Esophagus squamous epithelium (tissue), 5 donors: ENCODE results near the gene ELL3. TPM values are rescaled to one million over a fixed set of nuclear protein-coding genes. Genes with fewer than 3 reads are reported as not detected.

Experiments
- DNase-seq: peaks from one replicate; lab custom pipeline; 2025; lab: John Stamatoyannopoulos, UW
- H3K27ac ChIP-seq, 4 donors: fragments of 200-600 bp; sonication (generic); one replicate each; pipeline ENCODE4 v1.5.1; 2016 to 2019; ENCODE audit warnings: mild to moderate bottlenecking in 1 of 4
- H3K27me3 ChIP-seq, 4 donors: fragments of 200-600 bp; sonication (generic); 1 replicate in 3 of 4; 2 replicates in 1 of 4; pipeline versions ENCODE4 v1.5.1 to v1.6.0; 2017 to 2021; ENCODE audit warnings: antibody characterized with exemption in 1 of 4
- H3K36me3 ChIP-seq, 3 donors: fragments of 200-600 bp; sonication (generic); one replicate each; pipeline ENCODE4 v1.5.1; 2016 to 2019
- H3K4me1 ChIP-seq, 3 donors: fragments of 200-600 bp; sonication (generic); one replicate each; pipeline ENCODE4 v1.5.1; 2017 to 2019
- H3K4me3 ChIP-seq, 4 donors: fragments of 200-600 bp; sonication (generic); 1 replicate in 3 of 4; 2 replicates in 1 of 4; pipeline ENCODE4 v1.5.1; 2016 to 2019; ENCODE audit warnings: mild to moderate bottlenecking in 2 of 4, moderate library complexity in 1 of 4
- H3K9me3 ChIP-seq, 3 donors: fragments of 200-600 bp; sonication (generic); one replicate each; pipeline ENCODE4 v1.5.1; 2016 to 2019
- CTCF ChIP-seq, 6 experiments: fragments of 450-650 bp in 4 of 6; fragments of 200-600 bp in 2 of 6; sonication (generic) in 2 of 6; IDR thresholded peaks; one replicate each; pipeline ENCODE4 v1.5.1; 2016 to 2019; ENCODE audit warnings: antibody characterized with exemption in 6 of 6, mild to moderate bottlenecking in 4 of 6, moderate library complexity in 4 of 6
- POLR2A ChIP-seq, 4 donors: fragments of 450-650 bp; IDR thresholded peaks; one replicate each; pipeline ENCODE4 v1.6.1; 2017; ENCODE audit warnings: antibody characterized with exemption in 4 of 4, mild to moderate bottlenecking in 4 of 4, moderate library complexity in 3 of 4
- WGBS, 2 donors: methylation state at CpG; one replicate each; pipeline ENCODE4 v1.1.5; 2018; 5-methylcytosine and 5-hydroxymethylcytosine counted together
- intact Hi-C: fragments of 100-400 bp; cut with DNase I; formaldehyde crosslinking; loops from one replicate; pipeline ENCODE4 v1.15.0; 2022
- total RNA-seq, 4 donors: library from RNA; depleted of rRNA; stranded (reverse); fragments of >200 nt; gene quantifications; one replicate each; pipeline ENCODE4 v1.1.0, GENCODE V29; 2016
- donor health status: DM: yes; HTN: yes; CAD: no.

ELL3 gene
- total RNA-seq, 4 donors from 2014 or later = 16.9 to 40.4 (median 29.9) TPM

- H3K27ac ChIP-seq = no peak overlapping the region
- peaks cover 12 to 30% (median 13%) of the 10 kb centered on the region in 3 donors for H3K4me1 ChIP-seq
- H3K9me3 ChIP-seq = no peaks in the 10 kb centered on the region
- WGBS, 2 donors = 74 to 80% methylated on average over 1 of the region's 1 CpG
- no peak overlapping the region for H3K4me3 ChIP-seq
- no peak for DNase-seq
- no peaks in the 10 kb centered on the region for H3K27me3 ChIP-seq
- intact Hi-C loops = no loop called here
- H3K36me3 ChIP-seq = peaks cover 0 to 6% (median 0%) of the 10 kb centered on the region in 3 donors
- TF ChIP-seq CTCF (IDR thresholded peaks at IDR 0.05) = no peak
- TF ChIP-seq POLR2A (IDR thresholded peaks at IDR 0.05) = no peak
These were observed 2.2 kb upstream of the ELL3 start for GRCh38 chr15:43779016-43779415.

- Histone ChIP-seq H3K4me3 (peak overlapping the region; percentile 51 to 86 (median 72)), H3K4me1 (peaks cover 12 to 31% (median 13%) of the 10 kb centered on the region in 3 donors), H3K36me3 (peaks cover 8 to 23% (median 10%) of the 10 kb centered on the region in 3 donors), H3K27me3 (no peaks in the 10 kb centered on the region), H3K27ac (peak overlapping the region; percentile 92 to 98 (median 96)), H3K9me3 (no peaks in the 10 kb centered on the region)
- WGBS, 2 donors = 0 to 6% methylated on average over 8 to 21 of the region's 31 CpGs
- DNase-seq = no peak
- TF ChIP-seq POLR2A (IDR thresholded peaks at IDR 0.05) = peak in 1 of 4 donors; percentile 32
- TF ChIP-seq CTCF (IDR thresholded peaks at IDR 0.05) = peak; percentile 72 to 89 (median 82)
- intact Hi-C loops = no loop called here
These were observed 625 bp upstream of the ELL3 start for GRCh38 chr15:43777267-43777914.

DNA sequence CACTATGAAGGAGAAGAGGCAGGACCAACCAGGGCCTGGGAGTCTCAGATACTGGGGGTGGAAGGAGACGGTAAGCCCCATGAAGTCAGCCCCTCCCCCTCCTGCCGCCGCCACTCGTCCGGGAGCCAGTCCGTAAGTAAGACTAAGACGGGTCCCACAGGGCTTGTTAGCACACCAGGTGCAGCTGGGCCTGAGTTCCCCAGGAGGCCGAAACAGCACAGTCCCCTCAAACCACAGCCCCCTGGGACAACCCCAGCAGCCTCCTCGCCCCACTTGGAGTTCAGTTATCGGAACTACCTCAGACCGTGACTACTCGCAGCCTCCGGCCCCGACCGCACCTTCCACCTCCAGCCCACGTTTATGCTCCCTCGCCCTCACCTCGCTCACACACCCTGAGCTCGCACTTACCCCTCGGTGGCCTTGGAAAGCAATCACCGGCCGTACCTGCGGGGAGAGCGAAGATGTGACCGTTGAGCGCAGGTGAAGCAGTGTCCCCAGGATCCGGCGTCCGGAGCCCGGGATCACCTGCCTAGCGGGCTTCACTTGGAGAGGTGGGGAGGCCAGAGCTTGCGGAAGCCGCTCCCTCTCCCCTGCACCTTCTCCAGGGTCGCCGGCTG, 557 bp downstream of the ELL3 start:
- H3K27ac ChIP-seq = peak overlapping the region; percentile 92 to 98 (median 96)
- intact Hi-C loops = no loop called here
- peak overlapping the region; percentile 51 to 86 (median 72) for H3K4me3 ChIP-seq
- no peak for TF ChIP-seq POLR2A (IDR thresholded peaks at IDR 0.05)
- TF ChIP-seq CTCF (IDR thresholded peaks at IDR 0.05) = no peak
- peaks cover 12 to 42% (median 20%) of the 10 kb centered on the region in 3 donors for H3K4me1 ChIP-seq
- 16 to 32% methylated on average over 12 to 13 of the region's 35 CpGs for WGBS, 2 donors
- peaks cover 8 to 34% (median 10%) of the 10 kb centered on the region in 3 donors for H3K36me3 ChIP-seq
- DNase-seq = peak; percentile 19
- no peaks in the 10 kb centered on the region for H3K9me3 ChIP-seq
- no peaks in the 10 kb centered on the region for H3K27me3 ChIP-seq

- H3K36me3 ChIP-seq = peaks cover 11 to 42% (median 15%) of the 10 kb centered on the region in 3 donors
- TF ChIP-seq POLR2A (IDR thresholded peaks at IDR 0.05) (peak in 1 of 4 donors; percentile 48), CTCF (IDR thresholded peaks at IDR 0.05) (peak in 5 of 6 experiments; percentile 34 to 69 (median 46))
- peak overlapping the region; percentile 51 to 86 (median 72) for H3K4me3 ChIP-seq
- WGBS, 2 donors = no CpG with 5 or more reads among the region's 1 CpG
- intact Hi-C loops = no loop called here
- peak overlapping the region; percentile 92 to 98 (median 96) for H3K27ac ChIP-seq
- peaks cover 12 to 49% (median 20%) of the 10 kb centered on the region in 3 donors for H3K4me1 ChIP-seq
- DNase-seq = no peak
- no peaks in the 10 kb centered on the region for H3K27me3 ChIP-seq
- no peaks in the 10 kb centered on the region for H3K9me3 ChIP-seq
These were observed 1.3 kb downstream of the ELL3 start for GRCh38 chr15:43775411-43775965.

DNA sequence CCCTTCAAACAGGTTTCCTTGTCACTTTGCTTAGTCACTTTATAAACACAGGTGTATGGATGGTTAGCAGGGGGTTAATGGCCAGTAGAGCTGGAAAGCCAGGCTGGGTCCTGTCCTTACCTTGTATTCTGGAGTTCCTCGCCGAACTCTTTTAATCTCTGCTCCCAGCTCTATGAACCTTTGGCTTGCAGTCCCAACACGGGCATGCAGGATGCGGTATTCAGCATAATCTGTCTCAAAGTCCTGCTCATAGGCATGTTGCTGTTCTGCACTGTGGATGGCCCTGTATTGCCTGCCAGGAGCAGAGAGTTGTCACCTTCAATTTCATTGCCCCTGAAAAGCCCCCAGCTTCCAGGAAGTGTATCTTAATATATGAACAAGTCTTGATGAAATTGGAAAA, 2.7 kb downstream of the ELL3 start:
- H3K27me3 ChIP-seq = no peaks in the 10 kb centered on the region
- peak overlapping the region in 1 of 4 donors; percentile 94 for H3K27ac ChIP-seq
- no peak for DNase-seq
- TF ChIP-seq POLR2A (IDR thresholded peaks at IDR 0.05) (no peak), CTCF (IDR thresholded peaks at IDR 0.05) (no peak)
- intact Hi-C loops = no loop called here
- no peak overlapping the region for H3K4me3 ChIP-seq
- 65 to 83% methylated on average over 4 of the region's 4 CpGs for WGBS, 2 donors
- peaks cover 12 to 49% (median 20%) of the 10 kb centered on the region in 3 donors for H3K4me1 ChIP-seq
- no peaks in the 10 kb centered on the region for H3K9me3 ChIP-seq
- H3K36me3 ChIP-seq = peaks cover 19 to 56% (median 23%) of the 10 kb centered on the region in 3 donors
